HEK293 (cell line): ENCODE measurements around the gene GNPDA1.

Source experiments
- MZF1 ChIP-seq: fragments of 450-650 bp; formaldehyde crosslinking; IDR thresholded peaks from 2 replicates; pipeline ENCODE4 v1.5.1; 2017; ENCODE audit warnings: missing biosample characterization, missing genetic modification characterization, borderline replicate concordance
- REST ChIP-seq: fragments of 450-650 bp; formaldehyde crosslinking; IDR thresholded peaks from 2 replicates; pipeline ENCODE4 v1.5.1; 2016; ENCODE audit warnings: missing biosample characterization, missing genetic modification characterization
- SALL2 ChIP-seq: fragments of 450-650 bp; formaldehyde crosslinking; IDR thresholded peaks from 2 replicates; pipeline ENCODE4 v1.5.0; 2017; ENCODE audit warnings: missing biosample characterization, mild to moderate bottlenecking, missing genetic modification characterization, borderline replicate concordance
- YY1 ChIP-seq: fragments of 450-650 bp; formaldehyde crosslinking; IDR thresholded peaks from 2 replicates; pipeline ENCODE4 v1.5.1; 2018; ENCODE audit warnings: missing biosample characterization, missing genetic modification characterization
- ZBTB21 ChIP-seq: fragments of 450-650 bp; formaldehyde crosslinking; IDR thresholded peaks from 2 replicates; pipeline ENCODE4 v1.5.1; 2017; ENCODE audit warnings: missing biosample characterization, missing genetic modification characterization
- ZNF23 ChIP-seq: fragments of 450-650 bp; formaldehyde crosslinking; IDR thresholded peaks from 2 replicates; pipeline ENCODE4 v1.5.1; 2016; ENCODE audit warnings: missing biosample characterization, missing genetic modification characterization, borderline replicate concordance
- ZNF274 ChIP-seq, 2 experiments: fragments of 200-500 bp in 1 of 2; fragments of 450-650 bp in 1 of 2; sonication (Bioruptor generic) in 1 of 2; formaldehyde crosslinking in 1 of 2; IDR thresholded peaks; 2 replicates each; pipeline versions ENCODE4 v1.5.1 to v1.6.1; 2014 to 2016; ENCODE audit warnings: borderline replicate concordance in 1 of 2, inconsistent platforms in 1 of 2, low read length in 1 of 2, missing biosample characterization in 1 of 2, missing genetic modification characterization in 1 of 2
- ZNF426 ChIP-seq: fragments of 450-650 bp; formaldehyde crosslinking; IDR thresholded peaks from 2 replicates; pipeline ENCODE4 v1.5.1; 2017; ENCODE audit warnings: missing biosample characterization, missing genetic modification characterization, mild to moderate bottlenecking, inconsistent platforms, moderate library complexity
- ZNF449 ChIP-seq: fragments of 450-650 bp; formaldehyde crosslinking; IDR thresholded peaks from 2 replicates; pipeline ENCODE4 v1.5.1; 2017; ENCODE audit warnings: missing biosample characterization, mild to moderate bottlenecking, missing genetic modification characterization, moderate library complexity
- ZNF501 ChIP-seq: fragments of 450-650 bp; formaldehyde crosslinking; IDR thresholded peaks from 2 replicates; pipeline ENCODE4 v1.5.1; 2016; ENCODE audit warnings: missing biosample characterization, missing genetic modification characterization
- TF ChIP-seq, protein P1 (sequence below): fragments of 450-650 bp; formaldehyde crosslinking; IDR thresholded peaks from 2 replicates; pipeline ENCODE4 v1.5.1; 2016; ENCODE audit warnings: missing biosample characterization, missing genetic modification characterization, borderline replicate concordance
- TF ChIP-seq, protein P2 (sequence below): fragments of 450-650 bp; formaldehyde crosslinking; IDR thresholded peaks from 2 replicates; pipeline ENCODE4 v1.5.1; 2016; ENCODE audit warnings: missing biosample characterization, missing genetic modification characterization
- TF ChIP-seq, protein P3 (sequence below): fragments of 450-650 bp; formaldehyde crosslinking; IDR thresholded peaks from 2 replicates; pipeline ENCODE4 v1.5.1; 2016; ENCODE audit warnings: missing biosample characterization, missing genetic modification characterization
- TF ChIP-seq, protein P4 (sequence below): fragments of 450-650 bp; formaldehyde crosslinking; IDR thresholded peaks from 2 replicates; pipeline ENCODE4 v1.5.1; 2016; ENCODE audit warnings: missing biosample characterization, missing genetic modification characterization

GRCh38 chr5:141963701-141964100, 49.1 kb downstream of the GNPDA1 start:
- TF ChIP-seq ZNF426 (tag by site-specific recombination) (no peak), REST (tag by site-specific recombination) (no peak), SALL2 (no peak), ZNF274 (IDR thresholded peaks at IDR 0.05; ENCODE audit: low read length) (no peak), ZNF274 (tag by site-specific recombination; IDR thresholded peaks at IDR 0.05; ENCODE audit: borderline replicate concordance) (no peak), YY1 (no peak), ZNF501 (tag by site-specific recombination) (no peak), MZF1 (tag by site-specific recombination) (no peak), ZBTB21 (tag by site-specific recombination) (no peak), ZNF449 (no peak), ZNF23 (tag by site-specific recombination) (no peak)
- TF ChIP-seq, protein P1, sequence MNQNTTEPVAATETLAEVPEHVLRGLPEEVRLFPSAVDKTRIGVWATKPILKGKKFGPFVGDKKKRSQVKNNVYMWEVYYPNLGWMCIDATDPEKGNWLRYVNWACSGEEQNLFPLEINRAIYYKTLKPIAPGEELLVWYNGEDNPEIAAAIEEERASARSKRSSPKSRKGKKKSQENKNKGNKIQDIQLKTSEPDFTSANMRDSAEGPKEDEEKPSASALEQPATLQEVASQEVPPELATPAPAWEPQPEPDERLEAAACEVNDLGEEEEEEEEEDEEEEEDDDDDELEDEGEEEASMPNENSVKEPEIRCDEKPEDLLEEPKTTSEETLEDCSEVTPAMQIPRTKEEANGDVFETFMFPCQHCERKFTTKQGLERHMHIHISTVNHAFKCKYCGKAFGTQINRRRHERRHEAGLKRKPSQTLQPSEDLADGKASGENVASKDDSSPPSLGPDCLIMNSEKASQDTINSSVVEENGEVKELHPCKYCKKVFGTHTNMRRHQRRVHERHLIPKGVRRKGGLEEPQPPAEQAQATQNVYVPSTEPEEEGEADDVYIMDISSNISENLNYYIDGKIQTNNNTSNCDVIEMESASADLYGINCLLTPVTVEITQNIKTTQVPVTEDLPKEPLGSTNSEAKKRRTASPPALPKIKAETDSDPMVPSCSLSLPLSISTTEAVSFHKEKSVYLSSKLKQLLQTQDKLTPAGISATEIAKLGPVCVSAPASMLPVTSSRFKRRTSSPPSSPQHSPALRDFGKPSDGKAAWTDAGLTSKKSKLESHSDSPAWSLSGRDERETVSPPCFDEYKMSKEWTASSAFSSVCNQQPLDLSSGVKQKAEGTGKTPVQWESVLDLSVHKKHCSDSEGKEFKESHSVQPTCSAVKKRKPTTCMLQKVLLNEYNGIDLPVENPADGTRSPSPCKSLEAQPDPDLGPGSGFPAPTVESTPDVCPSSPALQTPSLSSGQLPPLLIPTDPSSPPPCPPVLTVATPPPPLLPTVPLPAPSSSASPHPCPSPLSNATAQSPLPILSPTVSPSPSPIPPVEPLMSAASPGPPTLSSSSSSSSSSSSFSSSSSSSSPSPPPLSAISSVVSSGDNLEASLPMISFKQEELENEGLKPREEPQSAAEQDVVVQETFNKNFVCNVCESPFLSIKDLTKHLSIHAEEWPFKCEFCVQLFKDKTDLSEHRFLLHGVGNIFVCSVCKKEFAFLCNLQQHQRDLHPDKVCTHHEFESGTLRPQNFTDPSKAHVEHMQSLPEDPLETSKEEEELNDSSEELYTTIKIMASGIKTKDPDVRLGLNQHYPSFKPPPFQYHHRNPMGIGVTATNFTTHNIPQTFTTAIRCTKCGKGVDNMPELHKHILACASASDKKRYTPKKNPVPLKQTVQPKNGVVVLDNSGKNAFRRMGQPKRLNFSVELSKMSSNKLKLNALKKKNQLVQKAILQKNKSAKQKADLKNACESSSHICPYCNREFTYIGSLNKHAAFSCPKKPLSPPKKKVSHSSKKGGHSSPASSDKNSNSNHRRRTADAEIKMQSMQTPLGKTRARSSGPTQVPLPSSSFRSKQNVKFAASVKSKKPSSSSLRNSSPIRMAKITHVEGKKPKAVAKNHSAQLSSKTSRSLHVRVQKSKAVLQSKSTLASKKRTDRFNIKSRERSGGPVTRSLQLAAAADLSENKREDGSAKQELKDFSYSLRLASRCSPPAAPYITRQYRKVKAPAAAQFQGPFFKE (tag by site-specific recombination) = no peak
- TF ChIP-seq, protein P2, sequence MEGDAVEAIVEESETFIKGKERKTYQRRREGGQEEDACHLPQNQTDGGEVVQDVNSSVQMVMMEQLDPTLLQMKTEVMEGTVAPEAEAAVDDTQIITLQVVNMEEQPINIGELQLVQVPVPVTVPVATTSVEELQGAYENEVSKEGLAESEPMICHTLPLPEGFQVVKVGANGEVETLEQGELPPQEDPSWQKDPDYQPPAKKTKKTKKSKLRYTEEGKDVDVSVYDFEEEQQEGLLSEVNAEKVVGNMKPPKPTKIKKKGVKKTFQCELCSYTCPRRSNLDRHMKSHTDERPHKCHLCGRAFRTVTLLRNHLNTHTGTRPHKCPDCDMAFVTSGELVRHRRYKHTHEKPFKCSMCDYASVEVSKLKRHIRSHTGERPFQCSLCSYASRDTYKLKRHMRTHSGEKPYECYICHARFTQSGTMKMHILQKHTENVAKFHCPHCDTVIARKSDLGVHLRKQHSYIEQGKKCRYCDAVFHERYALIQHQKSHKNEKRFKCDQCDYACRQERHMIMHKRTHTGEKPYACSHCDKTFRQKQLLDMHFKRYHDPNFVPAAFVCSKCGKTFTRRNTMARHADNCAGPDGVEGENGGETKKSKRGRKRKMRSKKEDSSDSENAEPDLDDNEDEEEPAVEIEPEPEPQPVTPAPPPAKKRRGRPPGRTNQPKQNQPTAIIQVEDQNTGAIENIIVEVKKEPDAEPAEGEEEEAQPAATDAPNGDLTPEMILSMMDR (tag by site-specific recombination) = no peak
- TF ChIP-seq, protein P3, sequence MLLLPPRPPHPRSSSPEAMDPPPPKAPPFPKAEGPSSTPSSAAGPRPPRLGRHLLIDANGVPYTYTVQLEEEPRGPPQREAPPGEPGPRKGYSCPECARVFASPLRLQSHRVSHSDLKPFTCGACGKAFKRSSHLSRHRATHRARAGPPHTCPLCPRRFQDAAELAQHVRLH (tag by site-specific recombination) = no peak
- TF ChIP-seq, protein P4, sequence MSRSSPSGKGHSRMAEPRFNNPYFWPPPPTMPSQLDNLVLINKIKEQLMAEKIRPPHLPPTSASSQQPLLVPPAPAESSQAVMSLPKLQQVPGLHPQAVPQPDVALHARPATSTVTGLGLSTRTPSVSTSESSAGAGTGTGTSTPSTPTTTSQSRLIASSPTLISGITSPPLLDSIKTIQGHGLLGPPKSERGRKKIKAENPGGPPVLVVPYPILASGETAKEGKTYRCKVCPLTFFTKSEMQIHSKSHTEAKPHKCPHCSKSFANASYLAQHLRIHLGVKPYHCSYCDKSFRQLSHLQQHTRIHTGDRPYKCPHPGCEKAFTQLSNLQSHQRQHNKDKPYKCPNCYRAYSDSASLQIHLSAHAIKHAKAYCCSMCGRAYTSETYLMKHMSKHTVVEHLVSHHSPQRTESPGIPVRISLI (tag by site-specific recombination) = no peak
